COLO668 (cell line): ENCODE results near the gene CEMIP.

Experiments used
- DNase-seq: peaks from one replicate; lab custom pipeline; 2025; ENCODE audit not compliant: unreplicated experiment; lab: John Stamatoyannopoulos, UW

CEMIP gene

GRCh38 chr15:80780416-80781221, 1.4 kb downstream of the CEMIP start:
- peak; percentile 59 for DNase-seq

- no peak for DNase-seq
Observed at GRCh38 chr15:80783260-80783659, 4.1 kb downstream of the CEMIP start.

- DNase-seq = no peak
Observed at GRCh38 chr15:80785335-80785734, 6.2 kb downstream of the CEMIP start.

- no peak for DNase-seq
Observed at GRCh38 chr15:80785811-80786354, 6.7 kb downstream of the CEMIP start.

GRCh38 chr15:80787316-80787715, 8.1 kb downstream of the CEMIP start:
- DNase-seq = no peak

GRCh38 chr15:80788536-80788935, 9.4 kb downstream of the CEMIP start:
- DNase-seq = no peak

- no peak for DNase-seq
Observed at GRCh38 chr15:80789296-80789695, 10.1 kb downstream of the CEMIP start.

- no peak for DNase-seq
Observed at GRCh38 chr15:80789796-80790195, 10.6 kb downstream of the CEMIP start.

- no peak for DNase-seq
Observed at GRCh38 chr15:80790236-80790635, 11.1 kb downstream of the CEMIP start.

GRCh38 chr15:80791004-80791403, 11.8 kb downstream of the CEMIP start:
- no peak for DNase-seq

- DNase-seq = no peak
Observed at GRCh38 chr15:80796407-80796806, 17.2 kb downstream of the CEMIP start.

GRCh38 chr15:80798911-80799310, 19.7 kb downstream of the CEMIP start:
- no peak for DNase-seq

GRCh38 chr15:80800067-80800466, 20.9 kb downstream of the CEMIP start:
- DNase-seq = no peak

- DNase-seq = no peak
Observed at GRCh38 chr15:80801891-80802680, 22.9 kb downstream of the CEMIP start.

- no peak for DNase-seq
Observed at GRCh38 chr15:80803580-80804525, 24.7 kb downstream of the CEMIP start.

- DNase-seq = peak; percentile 79
Observed at GRCh38 chr15:80804970-80805495, 25.9 kb downstream of the CEMIP start.

GRCh38 chr15:80811781-80812315, 32.7 kb downstream of the CEMIP start:
- DNase-seq = no peak

GRCh38 chr15:80815106-80815505, 35.9 kb downstream of the CEMIP start:
- DNase-seq = no peak

- no peak for DNase-seq
Observed at GRCh38 chr15:80816049-80816653, 37.0 kb downstream of the CEMIP start.

GRCh38 chr15:80816936-80817335, 37.8 kb downstream of the CEMIP start:
- DNase-seq = no peak
